KOPT-K1 (cell line): ENCODE data around the gene POU2AF1.

Experiments used
- H3K27ac ChIP-seq: fragments of 200-600 bp; sonication (generic); 2 replicates; pipeline ENCODE4 v1.5.1; 2016; ENCODE audit warnings: antibody characterized with exemption, mild to moderate bottlenecking, low read depth, low read length; ENCODE audit not compliant: poor library complexity, severe bottlenecking
- H3K36me3 ChIP-seq: fragments of 200-600 bp; sonication (generic); 2 replicates; pipeline ENCODE4 v1.5.1; 2017; ENCODE audit warnings: antibody characterized with exemption, mild to moderate bottlenecking, low read length, moderate library complexity; ENCODE audit not compliant: insufficient read depth
- H3K9me3 ChIP-seq: fragments of 200-600 bp; sonication (generic); 2 replicates; pipeline ENCODE4 v1.5.1; 2017; ENCODE audit warnings: antibody characterized with exemption, low read length, mild to moderate bottlenecking; ENCODE audit not compliant: insufficient read depth, poor library complexity, severe bottlenecking

POU2AF1 gene

DNA sequence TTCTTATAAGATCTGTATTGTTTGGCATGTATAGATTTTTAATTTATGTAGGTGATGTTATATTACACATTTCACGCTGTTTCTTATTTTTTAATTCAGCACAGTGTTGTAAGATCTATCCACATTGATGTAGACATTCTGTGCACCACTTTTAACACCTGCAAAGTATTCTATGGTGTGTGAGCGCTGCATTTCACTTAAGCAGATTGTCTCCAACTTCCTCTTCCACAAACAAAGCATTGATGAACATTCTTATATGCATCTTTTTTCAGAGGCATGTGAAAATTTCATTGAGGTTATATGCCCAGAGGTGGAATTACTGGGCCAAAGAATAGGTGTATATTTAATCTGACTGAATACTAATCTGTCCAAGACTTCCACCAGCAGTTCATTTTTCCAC is 3.4 kb upstream of the POU2AF1 start:
- Histone ChIP-seq H3K9me3 (peaks cover 10% of the 10 kb centered on the region), H3K36me3 (no peaks in the 10 kb centered on the region), H3K27ac (no peak overlapping the region)

GRCh38 chr11:111379602-111380136 is 594 bp upstream of the POU2AF1 start:
- no peaks in the 10 kb centered on the region for H3K36me3 ChIP-seq
- H3K9me3 ChIP-seq, result no peaks in the 10 kb centered on the region
- peak overlapping the region; percentile 97 for H3K27ac ChIP-seq

GRCh38 chr11:111378185-111378860 is 752 bp downstream of the POU2AF1 start:
- Histone ChIP-seq H3K9me3 (no peaks in the 10 kb centered on the region), H3K36me3 (no peaks in the 10 kb centered on the region), H3K27ac (peak overlapping the region; percentile 97)

DNA sequence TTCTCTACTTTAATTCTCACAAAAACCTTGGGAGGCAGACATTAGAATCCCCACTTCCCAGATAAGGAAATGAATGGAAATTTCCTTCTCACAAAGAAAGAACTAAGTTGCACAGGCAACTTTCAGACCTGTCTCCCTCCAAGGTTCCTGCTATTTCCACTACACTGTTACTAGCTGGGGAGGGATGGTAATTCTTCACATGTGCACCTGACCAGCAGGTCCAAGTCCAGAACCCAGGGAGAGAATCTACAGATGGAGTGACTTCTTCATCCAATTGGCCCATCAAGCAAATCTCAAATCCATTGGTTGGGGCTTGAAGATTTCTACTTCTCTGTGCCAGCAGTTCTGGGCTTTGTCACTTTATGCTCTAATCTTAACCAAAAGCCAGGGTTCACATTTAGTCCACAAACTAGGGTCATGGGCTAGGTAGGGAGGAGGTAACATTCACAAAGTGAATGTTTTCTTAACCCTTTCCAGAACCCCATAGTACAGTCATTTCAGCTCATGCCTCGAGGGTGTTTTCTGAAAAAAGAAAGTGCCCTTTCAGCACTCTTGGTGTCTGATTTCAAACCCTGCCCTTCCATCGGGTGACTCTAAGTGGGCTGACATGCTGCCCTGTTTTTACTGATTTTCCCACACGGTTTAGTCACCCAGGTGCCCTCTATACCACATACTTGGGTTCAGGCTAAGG is 2.7 kb downstream of the POU2AF1 start:
- Histone ChIP-seq H3K27ac (no peak overlapping the region), H3K9me3 (no peaks in the 10 kb centered on the region), H3K36me3 (no peaks in the 10 kb centered on the region)

DNA sequence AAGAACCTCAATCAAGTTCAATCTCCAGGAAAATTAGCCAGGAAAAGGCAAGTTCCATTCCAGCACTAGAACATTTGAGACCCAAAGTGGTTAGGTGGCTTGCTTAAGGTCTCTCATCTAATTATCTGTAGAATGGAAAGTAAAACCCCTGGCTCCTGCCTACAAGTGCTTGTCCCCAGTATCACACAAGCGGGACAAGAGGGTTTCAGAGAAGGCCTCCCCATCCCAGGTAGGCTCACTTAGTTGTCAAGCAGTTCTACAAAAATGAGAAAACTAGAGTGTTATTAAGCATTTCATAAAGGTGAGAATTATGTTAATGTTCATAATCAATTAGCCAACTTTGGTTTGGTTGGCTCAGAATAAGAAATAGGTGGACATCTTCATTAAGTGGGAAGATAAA is 5.5 kb downstream of the POU2AF1 start:
- no peaks in the 10 kb centered on the region for H3K36me3 ChIP-seq
- no peak overlapping the region for H3K27ac ChIP-seq
- no peaks in the 10 kb centered on the region for H3K9me3 ChIP-seq

DNA sequence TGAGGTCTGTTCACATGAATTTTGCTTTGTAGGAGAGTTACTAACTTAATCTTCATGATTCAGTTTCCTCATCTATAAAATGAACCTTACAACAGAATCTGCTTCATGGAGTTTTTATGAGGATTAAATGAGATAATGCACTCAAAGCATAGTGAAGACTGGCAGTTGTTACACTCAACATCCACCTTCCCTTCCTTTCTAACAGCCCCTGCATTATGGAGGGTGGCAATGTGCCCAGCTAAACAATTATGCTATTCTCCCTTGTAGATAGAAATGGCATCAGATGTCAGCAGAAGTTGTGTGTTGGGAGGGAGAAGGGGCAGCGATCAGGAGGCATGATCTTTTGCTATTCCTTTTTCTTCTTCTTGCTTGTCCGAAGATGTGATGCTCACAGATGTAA is 6.5 kb downstream of the POU2AF1 start:
- H3K9me3 ChIP-seq, result no peaks in the 10 kb centered on the region
- no peaks in the 10 kb centered on the region for H3K36me3 ChIP-seq
- no peak overlapping the region for H3K27ac ChIP-seq

- H3K36me3 ChIP-seq, result no peaks in the 10 kb centered on the region
- no peak overlapping the region for H3K27ac ChIP-seq
- no peaks in the 10 kb centered on the region for H3K9me3 ChIP-seq
Measured at GRCh38 chr11:111370902-111371578, 8.0 kb downstream of the POU2AF1 start.

GRCh38 chr11:111370270-111370901 is 8.7 kb downstream of the POU2AF1 start:
- Histone ChIP-seq H3K27ac (no peak overlapping the region), H3K36me3 (no peaks in the 10 kb centered on the region), H3K9me3 (no peaks in the 10 kb centered on the region)

DNA sequence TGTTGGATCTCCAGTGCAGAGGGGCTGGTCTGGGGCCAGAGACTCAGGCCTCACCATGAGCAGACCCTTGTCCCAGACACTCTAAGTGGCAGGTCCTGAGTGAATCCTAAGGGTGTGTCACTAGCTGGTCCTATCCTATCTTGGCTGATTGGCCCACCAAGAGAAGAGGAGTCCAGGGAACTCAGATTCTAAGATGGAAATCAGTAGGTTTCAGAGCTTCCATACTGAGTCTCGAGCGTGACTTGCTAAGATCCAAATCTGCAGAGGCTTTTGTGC is 10.9 kb downstream of the POU2AF1 start:
- H3K36me3 ChIP-seq, result no peaks in the 10 kb centered on the region
- H3K27ac ChIP-seq, result no peak overlapping the region
- no peaks in the 10 kb centered on the region for H3K9me3 ChIP-seq

GRCh38 chr11:111367411-111368284 is 11.4 kb downstream of the POU2AF1 start:
- no peaks in the 10 kb centered on the region for H3K36me3 ChIP-seq
- no peaks in the 10 kb centered on the region for H3K9me3 ChIP-seq
- no peak overlapping the region for H3K27ac ChIP-seq

- Histone ChIP-seq H3K27ac (no peak overlapping the region), H3K36me3 (no peaks in the 10 kb centered on the region), H3K9me3 (no peaks in the 10 kb centered on the region)
Measured at GRCh38 chr11:111366560-111367410, 12.3 kb downstream of the POU2AF1 start.

DNA sequence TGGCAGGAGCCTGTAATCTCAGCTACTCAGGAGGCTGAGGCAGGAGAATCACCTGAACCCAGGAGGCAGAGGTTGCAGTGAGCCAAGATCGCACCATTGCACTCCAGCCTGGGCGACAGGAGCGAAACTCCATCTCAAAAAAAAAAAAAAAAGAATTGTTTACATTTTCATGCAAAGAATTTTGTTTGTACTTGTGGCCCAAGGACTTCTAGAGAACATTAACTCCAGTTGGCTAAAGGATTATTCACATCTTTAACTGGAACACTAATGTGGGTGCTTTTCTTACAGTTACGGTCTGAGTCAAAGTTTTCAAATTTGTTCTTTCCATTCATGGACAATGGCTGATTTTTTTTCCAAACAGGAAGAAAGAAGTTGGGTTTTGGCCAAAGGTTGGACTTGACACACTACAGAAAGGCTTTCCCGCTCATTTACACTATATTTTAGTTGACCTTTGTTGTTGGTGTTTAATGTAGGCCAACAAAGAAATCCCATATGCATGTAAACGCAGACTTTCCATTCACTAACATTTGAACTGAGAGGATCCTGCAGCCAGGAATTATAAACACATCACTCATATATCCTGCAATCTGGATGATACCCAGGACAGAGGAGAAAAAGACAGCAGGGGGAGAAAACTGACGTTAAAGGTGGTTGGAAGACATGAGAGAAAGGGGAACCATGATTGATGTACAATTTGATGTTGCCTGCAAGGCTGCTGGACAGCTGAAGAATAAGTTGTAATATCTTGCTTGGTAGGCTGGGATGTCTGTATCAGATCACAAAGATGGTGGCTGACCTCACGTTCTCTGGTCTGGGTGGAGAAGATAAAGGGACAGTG is 13.1 kb downstream of the POU2AF1 start:
- H3K9me3 ChIP-seq, result no peaks in the 10 kb centered on the region
- no peaks in the 10 kb centered on the region for H3K36me3 ChIP-seq
- H3K27ac ChIP-seq, result no peak overlapping the region

DNA sequence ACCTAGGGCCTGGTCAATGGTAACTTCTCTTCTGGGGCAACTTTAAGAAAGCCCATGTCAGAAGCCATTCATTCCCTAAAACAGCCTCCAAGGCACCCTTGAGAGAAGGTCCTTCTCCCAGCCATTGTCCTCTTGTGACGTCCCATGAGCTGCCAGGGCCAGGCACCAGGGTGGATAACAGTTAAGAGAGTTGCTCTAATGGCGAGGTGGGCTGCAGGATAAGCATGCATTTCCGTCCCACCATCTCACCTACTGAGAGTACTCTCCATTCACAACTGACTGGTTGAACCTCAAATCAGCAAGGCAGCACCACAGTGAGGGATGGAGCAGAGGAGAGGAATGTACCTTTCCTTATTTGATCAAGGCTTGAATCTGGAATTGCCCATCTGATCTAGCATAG is 14.6 kb downstream of the POU2AF1 start:
- Histone ChIP-seq H3K36me3 (no peaks in the 10 kb centered on the region), H3K9me3 (no peaks in the 10 kb centered on the region), H3K27ac (no peak overlapping the region)
